ENCODE results near the gene ARID4B.
"Not testable (repeated sequence)": the region's sequence is repeated elsewhere in the genome, so short reads cannot be mapped to it uniquely, and the experiment has no call there.

Gene ARID4B

GRCh38 chr1:235236128-235236527 lies 91.9 kb downstream of the ARID4B start:
- TF ChIP-seq CTCF (IDR thresholded peaks at IDR 0.05; ENCODE audit: insufficient read depth, low read depth, low read length, missing control alignments), result no peak
- no peak overlapping the region for H3K4me3 ChIP-seq (ENCODE audit: low read length)
- no peak for DNase-seq (ENCODE audit: low read depth)

- H3K4me3 ChIP-seq (ENCODE audit: low read length), result no peak overlapping the region
- DNase-seq (ENCODE audit: low read depth), result no peak
- TF ChIP-seq CTCF (IDR thresholded peaks at IDR 0.05; ENCODE audit: insufficient read depth, low read depth, low read length, missing control alignments), result no peak
Observed at GRCh38 chr1:235229868-235230267, 98.1 kb downstream of the ARID4B start.

- no peak for DNase-seq (ENCODE audit: low read depth)
- H3K4me3 ChIP-seq (ENCODE audit: low read length), result no peak overlapping the region
- no peak for TF ChIP-seq CTCF (IDR thresholded peaks at IDR 0.05; ENCODE audit: insufficient read depth, low read depth, low read length, missing control alignments)
Observed at GRCh38 chr1:235227414-235227813, 100.6 kb downstream of the ARID4B start.

GRCh38 chr1:235226933-235227332 lies 101.0 kb downstream of the ARID4B start:
- DNase-seq (ENCODE audit: low read depth), result no peak
- TF ChIP-seq CTCF (IDR thresholded peaks at IDR 0.05; ENCODE audit: insufficient read depth, low read depth, low read length, missing control alignments), result no peak
- no peak overlapping the region for H3K4me3 ChIP-seq (ENCODE audit: low read length)

GRCh38 chr1:235225299-235225698 lies 102.7 kb downstream of the ARID4B start:
- no peak for DNase-seq (ENCODE audit: low read depth)
- TF ChIP-seq CTCF (IDR thresholded peaks at IDR 0.05; ENCODE audit: insufficient read depth, low read depth, low read length, missing control alignments), result no peak

GRCh38 chr1:235221653-235222375 lies 106.2 kb downstream of the ARID4B start:
- TF ChIP-seq CTCF (IDR thresholded peaks at IDR 0.05; ENCODE audit: insufficient read depth, low read depth, low read length, missing control alignments), result no peak
- DNase-seq (ENCODE audit: low read depth), result no peak
- H3K4me3 ChIP-seq (ENCODE audit: low read length), result no peak overlapping the region

More at GRCh38 chr1:235225299-235225698, 102.7 kb downstream of the ARID4B start:
- H3K4me3 ChIP-seq (ENCODE audit: low read length), result no peak overlapping the region

- no peak overlapping the region for H3K4me3 ChIP-seq (ENCODE audit: low read length)
- DNase-seq (ENCODE audit: low read depth), result no peak
- TF ChIP-seq CTCF (IDR thresholded peaks at IDR 0.05; ENCODE audit: insufficient read depth, low read depth, low read length, missing control alignments), result no peak
Observed at GRCh38 chr1:235215453-235215852, 112.5 kb downstream of the ARID4B start.

- not testable (repeated sequence) for DNase-seq (ENCODE audit: low read depth)
Observed at GRCh38 chr1:235214962-235215361, 113.0 kb downstream of the ARID4B start.

More at GRCh38 chr1:235214962-235215361, 113.0 kb downstream of the ARID4B start:
- H3K4me3 ChIP-seq (ENCODE audit: low read length), result not testable (repeated sequence)

Measured in epithelial cell of esophagus (primary cell).